HepG2 (cell line): ENCODE data around the gene GPC6. TPM values are rescaled to one million over a fixed set of nuclear protein-coding genes. Genes with fewer than 3 reads are reported as not detected.

ENCODE experiments used
- ARID5B ChIP-seq: IDR thresholded peaks from 2 replicates; pipeline ENCODE4 v1.4.0; 2020; ENCODE audit warnings: mild to moderate bottlenecking, missing genetic modification reagents
- FOXA3 ChIP-seq: IDR thresholded peaks from 2 replicates; pipeline ENCODE4 v1.6.1; 2016; ENCODE audit warnings: missing genetic modification reagents, missing compliant biosample characterization
- FOXM1 ChIP-seq: sonication (generic); formaldehyde crosslinking; IDR thresholded peaks from 2 replicates; pipeline ENCODE4 v1.5.0; 2020; ENCODE audit warnings: missing genetic modification reagents
- GFI1 ChIP-seq: sonication (generic); formaldehyde crosslinking; IDR thresholded peaks from 2 replicates; pipeline ENCODE4 v1.5.0; 2020; ENCODE audit warnings: missing genetic modification reagents, mild to moderate bottlenecking, borderline replicate concordance
- GPBP1L1 ChIP-seq: sonication (generic); formaldehyde crosslinking; IDR thresholded peaks from 2 replicates; pipeline ENCODE4 v1.5.0; 2020; ENCODE audit warnings: mild to moderate bottlenecking, missing genetic modification reagents
- HDAC1 ChIP-seq: sonication (generic); formaldehyde crosslinking; IDR thresholded peaks from 2 replicates; pipeline ENCODE4 v1.5.1; 2020; ENCODE audit warnings: mild to moderate bottlenecking, missing genetic modification reagents
- HOXA5 ChIP-seq: sonication (generic); formaldehyde crosslinking; IDR thresholded peaks from 2 replicates; pipeline ENCODE4 v1.4.0; 2020; ENCODE audit warnings: missing genetic modification reagents
- PHF20 ChIP-seq: sonication (generic); formaldehyde crosslinking; IDR thresholded peaks from 2 replicates; pipeline ENCODE4 v1.5.0; 2020; ENCODE audit warnings: mild to moderate bottlenecking, missing genetic modification reagents
- SALL1 ChIP-seq: sonication (generic); formaldehyde crosslinking; IDR thresholded peaks from 2 replicates; pipeline ENCODE4 v1.8.0; 2022; ENCODE audit warnings: mild to moderate bottlenecking, missing genetic modification reagents
- SOX13 ChIP-seq, 3 experiments: fragments of 450-650 bp in 1 of 3; sonication (generic) in 1 of 3; formaldehyde crosslinking in 1 of 3; IDR thresholded peaks in 2 of 3; conservative IDR thresholded peaks in 1 of 3; 2 replicates each; pipeline versions ENCODE4 v1.5.0 to v1.6.1; 2016 to 2020; ENCODE audit warnings: antibody characterized with exemption in 1 of 3, mild to moderate bottlenecking in 1 of 3, missing compliant biosample characterization in 1 of 3, missing genetic modification reagents in 1 of 3, moderate library complexity in 1 of 3
- SOX6 ChIP-seq, 2 experiments: fragments of 450-650 bp in 1 of 2; sonication (generic) in 1 of 2; formaldehyde crosslinking in 1 of 2; IDR thresholded peaks; 2 replicates each; pipeline versions ENCODE4 v1.4.0 to v1.6.1; 2017 to 2020; ENCODE audit warnings: antibody characterized with exemption in 1 of 2, mild to moderate bottlenecking in 1 of 2, missing genetic modification reagents in 1 of 2
- ZNF318 ChIP-seq: sonication (generic); formaldehyde crosslinking; IDR thresholded peaks from 2 replicates; pipeline ENCODE4 v1.4.0; 2020; ENCODE audit warnings: mild to moderate bottlenecking, missing genetic modification reagents
- ZNF83 ChIP-seq: sonication (generic); formaldehyde crosslinking; IDR thresholded peaks from 2 replicates; pipeline ENCODE4 v1.4.0; 2020; ENCODE audit warnings: missing genetic modification reagents, mild to moderate bottlenecking, borderline replicate concordance
- ZSCAN9 ChIP-seq: IDR thresholded peaks from 2 replicates; pipeline ENCODE4 v1.6.1; 2016; ENCODE audit warnings: borderline replicate concordance
- polyA plus RNA-seq, 8 experiments: library from polyadenylated mRNA; depleted of rRNA in 3 of 8; stranded (reverse) in 7 of 8; unstranded in 1 of 8; fragments of >200 nt; fragmentation: Illumina TruSeq in 4 of 8; extraction: Trizol in 4 of 8; gene quantifications; 2 replicates each; pipeline versions ENCODE4 v1.2.1 to v1.2.3, GENCODE V29; 2011 to 2016; ENCODE audit warnings: low read depth in 4 of 8, missing spikeins in 1 of 8, mixed read lengths in 1 of 8; ENCODE audit not compliant: insufficient read depth in 1 of 8
- total RNA-seq, 5 experiments: library from RNA; depleted of rRNA; stranded (reverse); fragments of >200 nt; fragmentation: Illumina TruSeq; extraction: Trizol; gene quantifications; 2 replicates each; pipeline ENCODE4 v1.2.3, GENCODE V29; 2016; ENCODE audit warnings: low read depth in 1 of 5

Gene GPC6
- total and polyA plus RNA-seq, 2 of the 13 experiments (the other 11 are each of a cell fraction or from before 2014, with no cell fraction given): 24.5 to 33.9 TPM

- TF ChIP-seq SOX13 (IDR thresholded peaks at IDR 0.05): no peak
- TF ChIP-seq SOX13 (CRISPR knock-in tag; conservative IDR thresholded peaks at IDR 0.05 in 1 of 2, IDR thresholded peaks at IDR 0.05 in 1 of 2): peak in 1 of 2 experiments; percentile 60; a peak in 1 of 4 replicates
- TF ChIP-seq PHF20 (CRISPR knock-in tag): no peak
- TF ChIP-seq FOXA3 (CRISPR knock-in tag): peak; percentile 38; the same call in 1 of the 2 replicates
- no peak for TF ChIP-seq ZNF83 (CRISPR knock-in tag)
- no peak for TF ChIP-seq ZSCAN9 (CRISPR knock-in tag)
- no peak for TF ChIP-seq FOXM1
- TF ChIP-seq SOX6 (IDR thresholded peaks at IDR 0.05): no peak
- TF ChIP-seq SOX6 (CRISPR knock-in tag; IDR thresholded peaks at IDR 0.05): peak; percentile 71; the same call in 1 of the 2 replicates
- TF ChIP-seq GPBP1L1 (CRISPR knock-in tag): no peak
- no peak for TF ChIP-seq HDAC1 (CRISPR knock-in tag)
- no peak for TF ChIP-seq HOXA5
- no peak for TF ChIP-seq SALL1 (CRISPR knock-in tag)
- TF ChIP-seq GFI1 (CRISPR knock-in tag): peak; percentile 23; the same call in 1 of the 2 replicates
- TF ChIP-seq ZNF318 (CRISPR knock-in tag): no peak
- peak; percentile 57 for TF ChIP-seq ARID5B (CRISPR knock-in tag)
These were observed 561.8 kb downstream of the GPC6 start (continued) for GRCh38 chr13:93788456-93788855.
